H1 (cell line): ENCODE data around the gene ZDHHC8. TPM values are rescaled to one million over a fixed set of nuclear protein-coding genes. Genes with fewer than 3 reads are reported as not detected.

Source experiments
- CTCF ChIA-PET: fragments of 300-600 bp; sonication (Branson Sonifier 250); formaldehyde crosslinking; loops from one replicate; lab custom pipeline; 2021; ENCODE audit not compliant: partially characterized antibody; lab: Charles Lee
- POLR2A ChIA-PET: fragments of 300-600 bp; sonication (Branson Sonifier 250); formaldehyde crosslinking; loops from one replicate; lab custom pipeline; 2021; ENCODE audit warnings: inconsistent platforms; ENCODE audit not compliant: partially characterized antibody; lab: Charles Lee
- DNase-seq, 2 experiments: peaks; one replicate each; pipeline versions ENCODE4 v3.0.0 to v3.0.0-alpha.2; 2010 to 2022; ENCODE audit warnings: low spot score in 2 of 2, low read depth in 1 of 2, mixed read lengths in 1 of 2
- FAIRE-seq: peaks from 2 replicates; lab custom pipeline; 2011; peaks lifted over from hg19 to GRCh38; lab: Jason Lieb, UNC
- H2AFZ ChIP-seq: 2 replicates; pipeline ENCODE4 v1.8.1; 2012; ENCODE audit warnings: low read length, inconsistent platforms
- H2AK5ac ChIP-seq: 2 replicates; pipeline ENCODE4 v1.6.1; 2013; ENCODE audit warnings: low read depth, low read length
- H2BK120ac ChIP-seq: replicated peaks from 2 replicates; pipeline ENCODE3; 2013; ENCODE audit warnings: low read depth, low read length, inconsistent platforms
- H2BK12ac ChIP-seq: 2 replicates; pipeline ENCODE4 v1.6.1; 2013; ENCODE audit warnings: low read depth, low read length
- H2BK15ac ChIP-seq: 2 replicates; pipeline ENCODE4 v1.6.1; 2013; ENCODE audit warnings: low read length
- H2BK20ac ChIP-seq: 2 replicates; pipeline ENCODE4 v1.6.1; 2013; ENCODE audit warnings: low read length
- H2BK5ac ChIP-seq: 2 replicates; pipeline ENCODE4 v1.6.1; 2013; ENCODE audit warnings: low read depth, low read length
- H3K14ac ChIP-seq: 2 replicates; pipeline ENCODE4 v1.6.1; 2013; ENCODE audit warnings: inconsistent platforms; ENCODE audit not compliant: insufficient read length
- H3K18ac ChIP-seq: 2 replicates; pipeline ENCODE4 v1.6.1; 2013; ENCODE audit warnings: low read length; ENCODE audit errors: extremely low read depth
- H3K23ac ChIP-seq: 2 replicates; pipeline ENCODE4 v1.6.1; 2013; ENCODE audit warnings: inconsistent platforms; ENCODE audit not compliant: insufficient read length
- H3K23me2 ChIP-seq: 2 replicates; pipeline ENCODE4 v1.6.1; 2013; ENCODE audit warnings: low read depth, low read length
- H3K27ac ChIP-seq: 2 replicates; pipeline ENCODE4 v1.6.1; 2011; ENCODE audit warnings: low read depth, low read length, inconsistent platforms
- H3K27me3 ChIP-seq, 4 experiments: replicated peaks in 1 of 4; 1 replicate in 1 of 4; 2 replicates in 3 of 4; pipeline versions ENCODE4 v1.6.1 to v1.8.1; 2011 to 2013; ENCODE audit warnings: low read length in 3 of 4, mild to moderate bottlenecking in 3 of 4, inconsistent platforms in 2 of 4, mixed read lengths in 2 of 4, moderate library complexity in 1 of 4; ENCODE audit not compliant: control insufficient read depth in 3 of 4, insufficient read depth in 3 of 4; ENCODE audit errors: extremely low read depth in 1 of 4
- H3K36me3 ChIP-seq, 4 experiments: 2 replicates each; pipeline versions ENCODE4 v1.6.1 to v1.8.1; 2011 to 2013; ENCODE audit warnings: mild to moderate bottlenecking in 4 of 4, low read length in 3 of 4, moderate library complexity in 2 of 4, control low read depth in 1 of 4, inconsistent platforms in 1 of 4; ENCODE audit not compliant: insufficient read depth in 4 of 4, control insufficient read depth in 2 of 4
- H3K4ac ChIP-seq: replicated peaks from 2 replicates; pipeline ENCODE3; 2013; ENCODE audit warnings: low read length, low read depth, mixed read lengths, inconsistent platforms; ENCODE audit not compliant: insufficient read length
- H3K4me1 ChIP-seq, 4 experiments: replicated peaks in 1 of 4; 1 replicate in 1 of 4; 2 replicates in 3 of 4; pipeline versions ENCODE4 v1.6.1 to v1.8.1; 2011 to 2013; ENCODE audit warnings: low read length in 3 of 4, inconsistent platforms in 2 of 4, mixed read lengths in 1 of 4; ENCODE audit not compliant: insufficient read depth in 4 of 4, control insufficient read depth in 3 of 4
- H3K4me2 ChIP-seq, 2 experiments: 2 replicates each; pipeline versions ENCODE4 v1.6.1 to v1.8.1; 2011 to 2013; ENCODE audit warnings: low read depth in 2 of 2, low read length in 2 of 2, control low read depth in 1 of 2, inconsistent platforms in 1 of 2, mild to moderate bottlenecking in 1 of 2; ENCODE audit not compliant: insufficient read depth in 1 of 2
- H3K4me3 ChIP-seq, 4 experiments: fragments of 200-600, 300-600 bp in 1 of 4; sonication (generic), shearing (Covaris generic), sonication (Bioruptor Twin) in 1 of 4; 2 replicates each; pipeline versions ENCODE4 v1.5.1 to v1.8.1; 2011 to 2016; ENCODE audit warnings: low read length in 4 of 4, low read depth in 3 of 4, control low read depth in 2 of 4, inconsistent platforms in 2 of 4, mild to moderate bottlenecking in 2 of 4, mixed read lengths in 1 of 4, moderate library complexity in 1 of 4; ENCODE audit not compliant: insufficient read depth in 2 of 4; ENCODE audit errors: extremely low read depth in 1 of 4
- H3K56ac ChIP-seq: replicated peaks from 2 replicates; pipeline ENCODE3; 2013; ENCODE audit warnings: low read depth, mild to moderate bottlenecking, mixed read lengths, low read length, inconsistent platforms; ENCODE audit not compliant: insufficient read length
- H3K79me1 ChIP-seq: 2 replicates; pipeline ENCODE4 v1.6.1; 2013; ENCODE audit warnings: low read depth, low read length, control low read depth
- H3K79me2 ChIP-seq, 2 experiments: 2 replicates each; pipeline versions ENCODE4 v1.6.1 to v1.8.1; 2012 to 2013; ENCODE audit warnings: low read length in 2 of 2, mild to moderate bottlenecking in 2 of 2, inconsistent platforms in 1 of 2; ENCODE audit not compliant: insufficient read depth in 2 of 2, control insufficient read depth in 1 of 2
- H3K9ac ChIP-seq, 4 experiments: replicated peaks in 1 of 4; 1 replicate in 1 of 4; 2 replicates in 3 of 4; pipeline versions ENCODE4 v1.6.1 to v1.8.1; 2011 to 2013; ENCODE audit warnings: low read depth in 3 of 4, low read length in 3 of 4, control low read depth in 2 of 4, mild to moderate bottlenecking in 2 of 4, moderate library complexity in 2 of 4, inconsistent platforms in 1 of 4; ENCODE audit errors: extremely low read depth in 1 of 4
- H3K9me3 ChIP-seq, 2 experiments: 2 replicates each; pipeline versions ENCODE4 v1.6.1 to v1.8.1; 2012 to 2013; ENCODE audit warnings: mild to moderate bottlenecking in 2 of 2, moderate library complexity in 2 of 2, control low read depth in 1 of 2, inconsistent platforms in 1 of 2, low read depth in 1 of 2, low read length in 1 of 2, mixed read lengths in 1 of 2; ENCODE audit not compliant: insufficient read depth in 2 of 2
- H4K20me1 ChIP-seq, 2 experiments: replicated peaks in 1 of 2; 2 replicates each; pipeline versions ENCODE3 to v1.8.1; 2011 to 2013; ENCODE audit warnings: inconsistent platforms in 2 of 2, low read length in 2 of 2, mild to moderate bottlenecking in 1 of 2; ENCODE audit not compliant: insufficient read depth in 2 of 2, control insufficient read depth in 1 of 2
- H4K5ac ChIP-seq: 2 replicates; pipeline ENCODE4 v1.6.1; 2013; ENCODE audit warnings: low read length, low read depth, mixed read lengths, inconsistent platforms; ENCODE audit not compliant: insufficient read length
- H4K8ac ChIP-seq: 2 replicates; pipeline ENCODE4 v1.8.0; 2013; ENCODE audit warnings: mild to moderate bottlenecking, moderate library complexity, low read length, inconsistent platforms; ENCODE audit not compliant: insufficient read depth; ENCODE audit errors: extremely low read depth
- H4K91ac ChIP-seq: replicated peaks from 2 replicates; pipeline ENCODE3; 2013; ENCODE audit warnings: low read length, mixed read lengths, inconsistent platforms; ENCODE audit not compliant: insufficient read length
- BRCA1 ChIP-seq: IDR thresholded peaks from 2 replicates; pipeline ENCODE4 v1.6.1; 2012; ENCODE audit warnings: low read depth, low read length, improper control_type of control experiment
- CBX5 ChIP-seq: fragments of 300-800, 300-1000 bp; sonication (generic); IDR thresholded peaks from 2 replicates; pipeline ENCODE4 v1.7.1; 2016; ENCODE audit warnings: antibody characterized with exemption, low read length, low read depth
- E2F6 ChIP-seq: IDR thresholded peaks from 2 replicates; pipeline ENCODE4 v1.6.1; 2012; ENCODE audit warnings: inconsistent platforms
- EGR1 ChIP-seq: IDR thresholded peaks from 2 replicates; pipeline ENCODE4 v1.6.1; 2011; ENCODE audit warnings: low read depth, low read length, borderline replicate concordance
- EZH2 ChIP-seq: fragments of 200-600 bp; sonication (generic); IDR thresholded peaks from 2 replicates; pipeline ENCODE4 v1.7.1; 2012; ENCODE audit warnings: low read depth, mild to moderate bottlenecking, moderate library complexity, low read length, inconsistent platforms; ENCODE audit not compliant: severe bottlenecking
- GABPA ChIP-seq: IDR thresholded peaks from 2 replicates; pipeline ENCODE4 v1.6.1; 2011; ENCODE audit warnings: mild to moderate bottlenecking, low read length, moderate library complexity, borderline replicate concordance; ENCODE audit not compliant: insufficient read depth
- HDAC2 ChIP-seq, 2 experiments: fragments of 300-600 bp in 1 of 2; sonication (generic) in 1 of 2; IDR thresholded peaks; 2 replicates each; pipeline ENCODE4 v1.6.1; 2011 to 2012; ENCODE audit warnings: low read depth in 2 of 2, low read length in 2 of 2, mild to moderate bottlenecking in 2 of 2, moderate library complexity in 2 of 2, borderline replicate concordance in 1 of 2, inconsistent platforms in 1 of 2
- NANOG ChIP-seq: IDR thresholded peaks from 2 replicates; pipeline ENCODE4 v1.6.1; 2011; ENCODE audit warnings: low read length, low read depth, mild to moderate bottlenecking, inconsistent platforms; ENCODE audit not compliant: insufficient read depth, poor library complexity, severe bottlenecking
- RFX5 ChIP-seq: IDR thresholded peaks from 2 replicates; pipeline ENCODE4 v1.6.1; 2011; ENCODE audit warnings: low read depth, low read length, improper control_type of control experiment, borderline replicate concordance
- WGBS, 2 experiments: shearing (Covaris generic) in 1 of 2; methylation state at CpG; one replicate each; pipeline versions ENCODE4 v1.1.6 to v1.1.7; 2013 to 2015; ENCODE audit warnings: low lambda C conversion rate in 2 of 2, mixed read lengths in 2 of 2, inconsistent platforms in 1 of 2, low coverage in 1 of 2, missing lambda C conversion rate in 1 of 2; ENCODE audit not compliant: insufficient replicate concordance in 2 of 2, insufficient coverage in 1 of 2, insufficient read length in 1 of 2; ENCODE audit errors: extremely low coverage in 1 of 2, missing lambda C conversion rate in 1 of 2; 5-methylcytosine and 5-hydroxymethylcytosine counted together
- polyA plus RNA-seq, 7 experiments: library from polyadenylated mRNA; depleted of rRNA in 3 of 7; stranded (reverse) in 5 of 7; unstranded in 2 of 7; fragments of >200 nt in 5 of 7; fragments of 200-250 nt in 2 of 7; gene quantifications; 1 replicate in 5 of 7; 2 replicates in 1 of 7; 4 replicates in 1 of 7; pipeline versions ENCODE4 v1.2.1 to v1.2.3, GENCODE V29; 2011 to 2013; ENCODE audit warnings: missing spikeins in 2 of 7, mixed read lengths in 2 of 7
- total RNA-seq: library from RNA; stranded (reverse); fragmentation: NEBNext Ultra II Directional; extraction: Animal tissue kit (Norgen Biotek cat#: 25700); gene quantifications from 2 replicates; pipeline ENCODE4 v1.2.1, GENCODE V29; 2021

ZDHHC8 gene
- total and polyA plus RNA-seq, 2 of the 8 experiments (the other 6 are each of a cell fraction or from before 2014, with no cell fraction given), result 18.6 to 65.6 TPM

GRCh38 chr22:20172141-20172613 is 40.6 kb downstream of the ZDHHC8 start:
- Histone ChIP-seq H3K23ac (no peak overlapping the region), H3K18ac (no peak overlapping the region)
- TF ChIP-seq HDAC2 (IDR thresholded peaks at IDR 0.05; ENCODE audit: borderline replicate concordance in 1 of 2, low read depth in 2 of 2, low read length in 2 of 2) (no peak), CBX5 (no peak), EGR1 (no peak), EZH2 (no peak), GABPA (no peak), NANOG (no peak), RFX5 (no peak), BRCA1 (no peak), E2F6 (no peak)

More at GRCh38 chr22:20172141-20172613, 40.6 kb downstream of the ZDHHC8 start:
- Histone ChIP-seq H2BK5ac (no peak overlapping the region), H4K8ac (no peak overlapping the region), H2AK5ac (no peak overlapping the region), H2BK20ac (no peak overlapping the region), H3K23me2 (no peaks in the 10 kb centered on the region), H3K79me2 (no peaks in the 10 kb centered on the region), H3K27me3 (no peaks in the 10 kb centered on the region), H2BK12ac (no peak overlapping the region), H3K4me1 (peaks cover 0 to 8% (median 0%) of the 10 kb centered on the region in 4 experiments; a peak in 2 of 7 replicates), H3K4ac (no peak overlapping the region), H2AFZ (no peak overlapping the region), H3K9me3 (no peaks in the 10 kb centered on the region), H3K36me3 (no peaks in the 10 kb centered on the region), H2BK120ac (no peak overlapping the region), H3K56ac (no peak overlapping the region), H3K4me3 (no peak overlapping the region), H3K4me2 (no peak overlapping the region), H4K20me1 (no peaks in the 10 kb centered on the region), H3K27ac (no peak overlapping the region), H4K5ac (no peak overlapping the region), H3K79me1 (no peaks in the 10 kb centered on the region), H2BK15ac (no peak overlapping the region), H4K91ac (no peak overlapping the region), H3K9ac (no peak overlapping the region), H3K14ac (no peak overlapping the region)
- 93% methylated on average over 10 of the region's 10 CpGs; no CpG with 5 or more reads in 1 of the 2 experiments for WGBS, 2 experiments
- ChIA-PET POLR2A (interaction anchor here (1.4 kb wide), 1 partner anchor 55 kb away, joined by 3 read pairs; the partner anchor contains the start of gene TRMT2A), CTCF (interaction anchor here (0.7 to 3.4 kb wide), 11 partner anchors 12 to 644 kb away, joined by 3 to 14 read pairs (median 4); no protein-coding TSS in a partner anchor)
- FAIRE-seq (no peak), DNase-seq (no peak)
